Measurements from ENCODE around the gene BEAN1. TPM values are rescaled to one million over a fixed set of nuclear protein-coding genes. Genes with fewer than 3 reads are reported as not detected.

Gene BEAN1
- polyA plus RNA-seq, 1 donor from 2014 or later: 0.16 TPM

- Histone ChIP-seq H3K9ac (ENCODE audit: low read length) (no peak overlapping the region), H4K20me1 (ENCODE audit: insufficient read depth) (no peaks in the 10 kb centered on the region), H3K9me3 (ENCODE audit: low read length) (no peaks in the 10 kb centered on the region), H3K4me2 (ENCODE audit: low read length) (no peak overlapping the region), H3K27me3 (ENCODE audit: insufficient read depth, low read depth, low read length) (no peaks in the 10 kb centered on the region), H3K36me3 (ENCODE audit: insufficient read depth, low read length) (no peaks in the 10 kb centered on the region), H3K27ac (ENCODE audit: low read length) (no peak overlapping the region), H3K4me3 (ENCODE audit: low read length) (no peak overlapping the region), H3F3A (ENCODE audit: insufficient read depth, low read length, poor library complexity, severe bottlenecking) (no peaks in the 10 kb centered on the region), H2AFZ (ENCODE audit: low read depth, low read length) (no peak overlapping the region), H3K79me2 (replicated peaks; ENCODE audit: insufficient read depth, low read length) (no peaks in the 10 kb centered on the region), H3K9me2 (ENCODE audit: insufficient read depth, low read length) (no peaks in the 10 kb centered on the region)
- no peak for TF ChIP-seq SMC3 (conservative IDR thresholded peaks at IDR 0.05; ENCODE audit: poor library complexity)
- TF ChIP-seq REST (IDR thresholded peaks at IDR 0.05; ENCODE audit: borderline replicate concordance): no peak
- no peak for TF ChIP-seq MXI1 (conservative IDR thresholded peaks at IDR 0.05; ENCODE audit: poor library complexity, severe bottlenecking)
- no peak for TF ChIP-seq CTCF (IDR thresholded peaks at IDR 0.05; ENCODE audit: poor library complexity, severe bottlenecking)
- TF ChIP-seq TAF1 (IDR thresholded peaks at IDR 0.05; ENCODE audit: low read depth): no peak
- TF ChIP-seq RAD21 (conservative IDR thresholded peaks at IDR 0.05): no peak
Measured at GRCh38 chr16:66386629-66387622, 40.2 kb upstream of the BEAN1 start.

- Histone ChIP-seq H3K27me3 (ENCODE audit: insufficient read depth, low read depth, low read length) (no peaks in the 10 kb centered on the region), H3K79me2 (replicated peaks; ENCODE audit: insufficient read depth, low read length) (no peaks in the 10 kb centered on the region), H3K9ac (ENCODE audit: low read length) (no peak overlapping the region), H3F3A (ENCODE audit: insufficient read depth, low read length, poor library complexity, severe bottlenecking) (no peaks in the 10 kb centered on the region), H2AFZ (ENCODE audit: low read depth, low read length) (no peak overlapping the region), H3K9me2 (ENCODE audit: insufficient read depth, low read length) (no peaks in the 10 kb centered on the region), H3K27ac (ENCODE audit: low read length) (no peak overlapping the region), H3K4me3 (ENCODE audit: low read length) (no peak overlapping the region), H3K9me3 (ENCODE audit: low read length) (no peaks in the 10 kb centered on the region), H3K4me2 (ENCODE audit: low read length) (no peak overlapping the region), H3K36me3 (ENCODE audit: insufficient read depth, low read length) (no peaks in the 10 kb centered on the region), H4K20me1 (ENCODE audit: insufficient read depth) (no peaks in the 10 kb centered on the region)
- TF ChIP-seq POLR2AphosphoS5 (IDR thresholded peaks at IDR 0.05) (no peak), MXI1 (conservative IDR thresholded peaks at IDR 0.05; ENCODE audit: poor library complexity, severe bottlenecking) (no peak), REST (IDR thresholded peaks at IDR 0.05; ENCODE audit: borderline replicate concordance) (no peak), EZH2 (IDR thresholded peaks at IDR 0.05; ENCODE audit: borderline replicate concordance, insufficient read depth, low read length, poor library complexity, severe bottlenecking) (no peak), RAD21 (conservative IDR thresholded peaks at IDR 0.05) (no peak), TAF1 (IDR thresholded peaks at IDR 0.05; ENCODE audit: low read depth) (no peak), SMC3 (conservative IDR thresholded peaks at IDR 0.05; ENCODE audit: poor library complexity) (no peak), CTCF (IDR thresholded peaks at IDR 0.05; ENCODE audit: poor library complexity, severe bottlenecking) (no peak), EP300 (conservative IDR thresholded peaks at IDR 0.05; ENCODE audit: poor library complexity, severe bottlenecking) (no peak)
Measured at GRCh38 chr16:66387817-66388332, 39.2 kb upstream of the BEAN1 start.
